IPS-18c (cell line): Measurements from ENCODE around the gene AXIN2.

Source experiments
- H3K4me3 ChIP-seq: 2 replicates; pipeline ENCODE4 v1.7.0; 2013; ENCODE audit warnings: low read depth, mild to moderate bottlenecking, low read length, moderate library complexity; ENCODE audit not compliant: insufficient read depth
- H3K9me3 ChIP-seq: one replicate; pipeline ENCODE4 v1.6.1; 2013; ENCODE audit warnings: mild to moderate bottlenecking, low read length, moderate library complexity; ENCODE audit not compliant: control insufficient read depth, insufficient read depth

The AXIN2 gene

DNA sequence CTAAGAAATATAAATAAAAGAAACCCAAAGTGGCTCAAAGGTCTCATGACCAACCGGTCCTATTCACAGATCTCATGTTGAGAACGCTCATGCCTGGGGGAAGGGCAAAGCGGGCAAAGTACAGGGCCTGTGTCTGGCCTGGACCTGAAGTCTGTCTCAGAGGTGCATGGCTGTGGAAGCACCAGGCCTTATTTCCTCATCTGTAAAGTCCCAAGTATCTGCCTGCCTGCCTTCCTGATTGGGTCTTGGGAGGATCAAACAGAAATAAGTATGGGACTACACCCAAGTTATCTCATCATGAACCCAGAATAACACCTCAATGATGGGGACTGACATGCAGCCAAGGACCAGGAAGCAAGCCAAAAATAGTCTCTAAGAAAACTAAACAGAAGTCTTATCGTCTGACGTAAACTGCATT lies 14.2 kb downstream of the AXIN2 start:
- H3K4me3 ChIP-seq: no peak overlapping the region
- no peaks in the 10 kb centered on the region for H3K9me3 ChIP-seq

- Histone ChIP-seq H3K9me3 (no peaks in the 10 kb centered on the region), H3K4me3 (no peak overlapping the region)
These were observed 14.9 kb downstream of the AXIN2 start for GRCh38 chr17:65546579-65546978.

DNA sequence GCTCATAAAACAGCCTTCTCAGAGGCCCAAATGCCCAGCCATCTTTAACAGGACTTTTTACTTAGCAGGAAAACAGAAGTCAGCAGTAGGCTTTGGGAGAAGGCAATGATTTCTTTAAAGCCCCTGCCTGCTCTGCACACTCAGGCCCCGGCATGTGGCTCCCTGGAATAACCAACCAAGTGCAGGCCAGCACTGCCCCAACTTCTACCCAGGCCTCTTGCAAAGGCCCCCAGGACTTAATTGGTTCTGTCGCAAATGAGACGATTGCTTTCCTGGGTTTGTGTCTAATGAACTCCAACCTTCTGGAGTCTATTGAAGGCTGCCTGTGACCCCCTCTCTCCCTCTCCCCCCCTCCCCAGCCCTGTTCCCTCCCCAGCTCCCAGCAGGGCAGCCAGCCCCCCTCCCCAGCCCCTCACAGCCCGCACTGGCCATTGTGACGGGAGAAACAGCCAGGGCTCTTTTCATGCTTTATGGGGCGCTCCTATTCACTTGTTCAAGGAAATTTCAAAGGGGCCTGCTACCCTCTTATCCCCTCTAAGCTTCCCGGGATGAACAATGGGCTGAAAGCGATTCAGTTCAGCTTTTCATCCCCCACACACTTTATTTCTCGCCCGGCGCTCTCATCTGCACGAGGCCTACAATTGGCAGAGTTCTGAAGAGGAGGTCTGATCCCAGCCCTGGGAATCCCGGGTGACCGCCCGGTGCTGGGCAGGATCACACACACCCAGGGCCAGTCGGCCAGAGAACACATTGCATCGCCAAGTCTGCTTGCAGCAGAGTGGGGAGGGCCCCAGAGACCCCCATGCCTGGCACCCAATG lies 15.5 kb downstream of the AXIN2 start:
- Histone ChIP-seq H3K4me3 (no peak overlapping the region), H3K9me3 (no peaks in the 10 kb centered on the region)

- no peaks in the 10 kb centered on the region for H3K9me3 ChIP-seq
- H3K4me3 ChIP-seq: no peak overlapping the region
These were observed 16.8 kb downstream of the AXIN2 start for GRCh38 chr17:65544672-65545071.

DNA sequence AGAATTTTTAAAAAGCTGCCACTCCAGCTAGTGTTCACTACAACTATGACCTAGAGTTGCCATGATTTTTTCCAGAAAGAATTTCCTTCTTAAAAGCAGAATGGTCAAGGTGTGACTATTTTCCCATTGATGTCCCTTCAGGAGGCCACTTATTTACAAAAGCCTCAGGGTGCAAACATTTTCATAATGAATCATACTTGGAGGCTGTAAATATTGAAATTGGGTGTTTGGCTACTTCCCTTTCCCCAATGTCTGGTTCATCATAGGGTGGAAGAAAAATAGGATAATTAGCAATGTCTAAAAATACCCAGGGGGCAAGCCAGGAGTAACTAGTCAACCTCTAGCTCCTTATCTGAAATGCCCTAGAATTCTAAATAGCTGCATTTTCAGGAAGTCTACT lies 18.8 kb downstream of the AXIN2 start:
- H3K9me3 ChIP-seq: no peaks in the 10 kb centered on the region
- H3K4me3 ChIP-seq: no peak overlapping the region

DNA sequence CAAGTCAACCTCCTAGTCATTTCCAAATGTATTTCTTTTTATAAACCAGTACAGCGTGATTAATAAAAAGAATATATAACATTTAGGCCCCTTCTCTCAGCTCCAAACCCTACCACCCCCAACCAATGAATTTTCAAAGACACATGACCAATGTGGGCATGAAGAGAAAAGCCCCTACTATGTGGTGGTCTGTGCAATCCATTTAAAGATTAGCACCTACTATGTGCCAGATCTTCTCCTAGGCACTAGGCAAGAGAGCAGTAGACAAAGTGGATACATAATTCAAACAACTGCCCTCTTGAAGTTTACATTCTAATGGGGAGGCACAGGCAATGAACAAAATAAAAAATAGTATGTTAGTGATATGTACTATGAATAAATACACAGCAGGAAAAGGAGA lies 19.4 kb downstream of the AXIN2 start:
- H3K4me3 ChIP-seq: no peak overlapping the region
- no peaks in the 10 kb centered on the region for H3K9me3 ChIP-seq

DNA sequence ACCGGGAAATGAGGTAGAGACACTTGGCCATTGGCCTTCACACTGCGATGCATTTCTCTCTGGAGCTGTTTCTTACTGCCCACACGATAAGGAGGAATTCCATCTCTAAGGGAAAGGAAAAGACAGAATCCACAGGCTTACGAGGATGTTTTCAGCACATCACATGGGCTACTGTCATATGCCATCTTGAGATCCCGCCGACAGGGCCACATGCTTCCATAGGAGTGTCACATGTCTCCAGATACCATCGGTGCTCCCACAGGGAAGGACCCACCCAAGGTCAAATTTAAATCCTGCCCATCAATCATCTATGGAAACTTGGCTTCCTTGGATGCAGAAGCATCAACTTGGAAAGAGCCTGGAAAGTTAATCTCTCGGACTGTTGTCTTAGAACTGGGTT lies 20.0 kb downstream of the AXIN2 start:
- Histone ChIP-seq H3K4me3 (no peak overlapping the region; the same call in 1 of the 2 replicates), H3K9me3 (no peaks in the 10 kb centered on the region)

DNA sequence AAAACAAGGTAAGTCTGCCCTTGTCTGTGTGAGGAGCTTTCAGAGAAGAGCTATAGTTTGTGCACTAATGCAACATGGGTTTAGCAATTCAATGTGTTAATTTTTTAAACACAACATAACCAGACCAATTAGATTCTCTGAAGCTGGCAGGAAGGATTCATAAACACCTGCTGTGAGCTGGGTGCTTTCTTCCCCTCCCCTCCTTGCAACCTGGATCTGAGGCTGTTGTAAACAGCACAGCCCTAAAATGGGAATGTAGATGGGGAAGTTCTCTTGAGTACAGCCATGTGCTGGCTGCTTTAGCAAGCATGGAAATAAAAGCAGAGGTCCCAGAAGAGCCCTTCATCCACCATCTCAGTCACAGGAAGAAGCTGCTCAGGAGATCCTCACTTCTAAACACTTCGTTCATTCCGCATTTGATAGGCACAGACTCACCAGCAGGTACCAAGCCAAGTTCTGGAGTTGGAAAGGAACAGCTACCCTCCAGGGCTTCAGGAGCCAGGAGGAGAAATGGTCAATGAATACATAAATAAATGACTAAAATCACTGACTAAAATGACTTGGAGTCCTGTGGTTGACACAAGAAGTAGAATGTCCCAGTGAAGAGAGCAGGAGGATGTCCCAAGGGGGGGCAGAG lies 21.7 kb downstream of the AXIN2 start:
- Histone ChIP-seq H3K4me3 (no peak overlapping the region), H3K9me3 (no peaks in the 10 kb centered on the region)

DNA sequence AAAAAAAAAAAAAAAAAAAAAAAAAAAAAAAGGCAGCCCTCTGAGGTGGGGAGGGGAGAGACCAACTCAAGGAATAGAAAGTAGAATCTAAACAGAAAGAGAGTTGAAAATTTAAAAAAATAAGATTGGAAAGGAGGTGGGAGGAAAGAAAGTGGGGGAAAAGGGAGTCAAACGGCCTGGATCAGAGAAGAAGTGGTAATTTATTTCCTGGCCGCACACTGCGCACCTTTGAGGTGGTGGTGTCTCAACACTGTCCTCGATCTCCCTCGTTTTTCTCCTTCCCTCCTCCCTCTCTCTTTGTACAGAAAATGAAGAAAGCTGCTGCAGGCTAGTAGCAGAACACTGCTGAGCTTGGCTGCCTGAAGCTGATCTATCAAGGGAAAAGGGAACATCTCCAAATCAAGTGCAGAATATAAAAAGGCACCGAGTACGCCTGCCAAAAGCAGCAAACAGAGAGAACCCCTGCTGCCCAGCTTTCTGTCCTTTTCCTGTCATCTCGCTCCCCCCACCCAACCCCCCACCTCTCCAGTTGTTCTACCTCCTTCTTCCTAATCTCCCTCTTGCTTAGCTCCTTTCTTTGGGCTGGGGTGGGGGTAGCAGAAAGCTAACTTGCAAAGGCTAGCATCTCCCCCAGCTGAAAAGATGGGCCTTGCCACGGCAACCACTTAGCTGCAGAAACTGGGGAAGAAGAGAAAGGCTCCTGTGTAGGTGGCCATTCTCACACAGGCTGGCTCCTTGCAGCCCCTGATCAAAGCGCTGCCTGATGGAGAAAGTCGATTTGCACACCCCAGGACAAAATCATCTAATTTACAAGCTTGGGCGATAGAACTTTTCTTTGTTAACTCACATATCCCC lies 22.5 kb downstream of the AXIN2 start:
- H3K4me3 ChIP-seq: no peak overlapping the region
- no peaks in the 10 kb centered on the region for H3K9me3 ChIP-seq

- H3K9me3 ChIP-seq: no peaks in the 10 kb centered on the region
- no peak overlapping the region for H3K4me3 ChIP-seq
These were observed 23.4 kb downstream of the AXIN2 start for GRCh38 chr17:65537845-65538674.

GRCh38 chr17:65537343-65537844 lies 24.1 kb downstream of the AXIN2 start:
- Histone ChIP-seq H3K9me3 (no peaks in the 10 kb centered on the region), H3K4me3 (no peak overlapping the region)

- Histone ChIP-seq H3K4me3 (no peak overlapping the region), H3K9me3 (no peaks in the 10 kb centered on the region)
These were observed 24.7 kb downstream of the AXIN2 start for GRCh38 chr17:65536573-65537342.

GRCh38 chr17:65535777-65536572 lies 25.5 kb downstream of the AXIN2 start:
- Histone ChIP-seq H3K4me3 (no peak overlapping the region), H3K9me3 (no peaks in the 10 kb centered on the region)

- Histone ChIP-seq H3K9me3 (no peaks in the 10 kb centered on the region), H3K4me3 (no peak overlapping the region)
These were observed 27.5 kb downstream of the AXIN2 start for GRCh38 chr17:65533852-65534457.

GRCh38 chr17:65533056-65533745 lies 28.2 kb downstream of the AXIN2 start:
- Histone ChIP-seq H3K9me3 (no peaks in the 10 kb centered on the region), H3K4me3 (no peak overlapping the region)
